GM12865 (cell line): Measurements from ENCODE around the gene SLC10A3.
"Not testable (repeated sequence)": the region's sequence is repeated elsewhere in the genome, so short reads cannot be mapped to it uniquely, and the experiment has no call there.

Experiments used
- DNase-seq: peaks from one replicate; pipeline ENCODE4 v3.0.0; 2010; ENCODE audit warnings: low read depth
- H3K4me3 ChIP-seq: 2 replicates; pipeline ENCODE4 v1.5.1; 2011; ENCODE audit warnings: mild to moderate bottlenecking, low read depth, low read length, control low read depth
- CTCF ChIP-seq: IDR thresholded peaks from 2 replicates; pipeline ENCODE4 v1.5.1; 2011; ENCODE audit warnings: low read length, control low read depth, low read depth, inconsistent platforms; ENCODE audit not compliant: insufficient read depth; ENCODE audit errors: missing control alignments

Gene SLC10A3

GRCh38 chrX:154502098-154502497 is 11.7 kb upstream of the SLC10A3 start:
- H3K4me3 ChIP-seq = no peak overlapping the region
- TF ChIP-seq CTCF = no peak
- no peak for DNase-seq

- DNase-seq, H3K4me3 ChIP-seq: not testable (repeated sequence)
Measured at GRCh38 chrX:154501423-154501822, 11.0 kb upstream of the SLC10A3 start.

GRCh38 chrX:154496591-154497137 is 6.2 kb upstream of the SLC10A3 start:
- DNase-seq, H3K4me3 ChIP-seq: not testable (repeated sequence)

GRCh38 chrX:154495472-154495922 is 5.1 kb upstream of the SLC10A3 start:
- H3K4me3 ChIP-seq = no peak overlapping the region
- TF ChIP-seq CTCF = no peak
- DNase-seq = no peak

GRCh38 chrX:154494715-154495114 is 4.3 kb upstream of the SLC10A3 start:
- no peak for DNase-seq
- no peak overlapping the region for H3K4me3 ChIP-seq
- no peak for TF ChIP-seq CTCF

GRCh38 chrX:154490021-154490413 is 412 bp downstream of the SLC10A3 start:
- peak overlapping the region; percentile 79 for H3K4me3 ChIP-seq
- peak; percentile 60 for DNase-seq
- no peak for TF ChIP-seq CTCF

GRCh38 chrX:154489182-154489581 is 1.2 kb downstream of the SLC10A3 start:
- no peak for DNase-seq
- no peak for TF ChIP-seq CTCF
- H3K4me3 ChIP-seq = peak overlapping the region; percentile 79

- H3K4me3 ChIP-seq = no peak overlapping the region
- DNase-seq = no peak
Measured at GRCh38 chrX:154488336-154489075, 1.9 kb downstream of the SLC10A3 start.

More at GRCh38 chrX:154488336-154489075, 1.9 kb downstream of the SLC10A3 start:
- TF ChIP-seq CTCF = no peak
